GM19238 (cell line): ENCODE results near the gene HIVEP2.
"Not testable (repeated sequence)": the region's sequence is repeated elsewhere in the genome, so short reads cannot be mapped to it uniquely, and the experiment has no call there.

ENCODE experiments used
- DNase-seq: peaks from one replicate; pipeline ENCODE4 v3.0.0; 2011; ENCODE audit warnings: low spot score; ENCODE audit not compliant: insufficient read length

HIVEP2 gene, protein sequence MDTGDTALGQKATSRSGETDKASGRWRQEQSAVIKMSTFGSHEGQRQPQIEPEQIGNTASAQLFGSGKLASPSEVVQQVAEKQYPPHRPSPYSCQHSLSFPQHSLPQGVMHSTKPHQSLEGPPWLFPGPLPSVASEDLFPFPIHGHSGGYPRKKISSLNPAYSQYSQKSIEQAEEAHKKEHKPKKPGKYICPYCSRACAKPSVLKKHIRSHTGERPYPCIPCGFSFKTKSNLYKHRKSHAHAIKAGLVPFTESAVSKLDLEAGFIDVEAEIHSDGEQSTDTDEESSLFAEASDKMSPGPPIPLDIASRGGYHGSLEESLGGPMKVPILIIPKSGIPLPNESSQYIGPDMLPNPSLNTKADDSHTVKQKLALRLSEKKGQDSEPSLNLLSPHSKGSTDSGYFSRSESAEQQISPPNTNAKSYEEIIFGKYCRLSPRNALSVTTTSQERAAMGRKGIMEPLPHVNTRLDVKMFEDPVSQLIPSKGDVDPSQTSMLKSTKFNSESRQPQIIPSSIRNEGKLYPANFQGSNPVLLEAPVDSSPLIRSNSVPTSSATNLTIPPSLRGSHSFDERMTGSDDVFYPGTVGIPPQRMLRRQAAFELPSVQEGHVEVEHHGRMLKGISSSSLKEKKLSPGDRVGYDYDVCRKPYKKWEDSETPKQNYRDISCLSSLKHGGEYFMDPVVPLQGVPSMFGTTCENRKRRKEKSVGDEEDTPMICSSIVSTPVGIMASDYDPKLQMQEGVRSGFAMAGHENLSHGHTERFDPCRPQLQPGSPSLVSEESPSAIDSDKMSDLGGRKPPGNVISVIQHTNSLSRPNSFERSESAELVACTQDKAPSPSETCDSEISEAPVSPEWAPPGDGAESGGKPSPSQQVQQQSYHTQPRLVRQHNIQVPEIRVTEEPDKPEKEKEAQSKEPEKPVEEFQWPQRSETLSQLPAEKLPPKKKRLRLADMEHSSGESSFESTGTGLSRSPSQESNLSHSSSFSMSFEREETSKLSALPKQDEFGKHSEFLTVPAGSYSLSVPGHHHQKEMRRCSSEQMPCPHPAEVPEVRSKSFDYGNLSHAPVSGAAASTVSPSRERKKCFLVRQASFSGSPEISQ (N-terminal part only)

DNA sequence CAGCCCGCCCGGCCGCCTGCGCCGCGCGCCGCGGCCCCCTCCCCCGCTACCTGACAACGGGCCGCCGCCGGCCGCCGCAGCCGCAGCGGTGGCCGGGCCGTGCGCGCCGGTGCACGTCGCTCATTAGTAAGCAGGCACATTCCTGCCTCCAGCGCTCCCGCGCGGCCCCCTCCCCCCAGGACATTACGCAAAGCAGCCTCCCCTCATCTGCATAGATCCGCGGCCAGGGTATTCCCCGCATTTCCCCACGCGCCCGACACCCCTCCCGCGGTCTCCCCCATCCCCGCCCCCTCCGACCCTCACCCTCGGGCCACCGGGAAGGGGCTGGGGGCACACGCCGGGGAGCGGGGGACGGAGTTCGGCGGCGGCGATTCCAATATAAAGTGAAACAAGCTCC is at the start of gene HIVEP2:
TSS of gene HIVEP2 (minus strand) at position 128 of the 397 bp plus-strand sequence. CDS start 170,438 bp downstream, outside the sequence.
- DNase-seq, result peak; percentile 43

- no peak for DNase-seq
These were observed 49.0 kb upstream of the HIVEP2 start for GRCh38 chr6:142993977-142994376.

- DNase-seq, result no peak
These were observed 42.5 kb upstream of the HIVEP2 start for GRCh38 chr6:142987490-142987889.

GRCh38 chr6:142985281-142985680 is 40.3 kb upstream of the HIVEP2 start:
- DNase-seq, result no peak

GRCh38 chr6:142984386-142984785 is 39.4 kb upstream of the HIVEP2 start:
- DNase-seq, result no peak

DNA sequence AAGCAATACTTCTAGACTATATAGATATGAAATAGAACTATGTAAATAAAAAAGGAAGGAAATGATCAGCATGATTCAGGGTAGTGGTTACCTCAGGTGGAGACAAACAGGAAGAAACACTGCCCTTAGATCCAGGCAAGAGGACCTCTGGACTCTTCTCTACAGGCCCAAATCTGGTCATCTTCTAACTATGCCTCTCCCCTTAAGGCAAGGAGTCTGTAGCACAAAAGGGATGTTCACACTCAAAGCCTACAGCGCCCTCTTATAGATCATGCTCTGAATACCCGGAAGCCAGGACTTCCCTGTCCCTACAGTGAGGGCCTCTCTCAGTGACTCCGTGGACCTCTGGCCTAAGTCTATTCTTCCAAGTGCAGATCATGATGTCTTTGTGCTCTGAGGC is 30.4 kb upstream of the HIVEP2 start:
- DNase-seq, result no peak

- DNase-seq, result not testable (repeated sequence)
These were observed 26.0 kb upstream of the HIVEP2 start for GRCh38 chr6:142970941-142971340.

DNA sequence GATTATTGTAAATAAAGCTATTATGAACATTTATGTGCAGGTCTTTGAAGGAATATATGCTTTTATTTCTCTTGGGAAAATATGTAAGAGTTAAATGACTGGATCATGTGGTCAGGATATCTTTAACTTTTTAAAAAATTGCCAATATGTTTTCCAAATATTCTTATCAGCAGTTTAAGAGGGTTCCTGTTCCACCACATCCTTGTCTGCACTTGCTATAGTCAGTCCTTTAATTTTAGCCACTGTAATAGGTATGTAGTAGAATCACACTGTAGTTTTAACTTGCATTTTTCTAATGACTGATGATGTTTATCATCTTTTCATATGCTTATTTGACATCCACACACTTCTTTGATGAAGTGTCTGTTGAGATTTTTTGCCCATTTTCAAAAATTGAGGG is 23.6 kb upstream of the HIVEP2 start:
- no peak for DNase-seq

GRCh38 chr6:142966294-142966693 is 21.3 kb upstream of the HIVEP2 start:
- no peak for DNase-seq

DNA sequence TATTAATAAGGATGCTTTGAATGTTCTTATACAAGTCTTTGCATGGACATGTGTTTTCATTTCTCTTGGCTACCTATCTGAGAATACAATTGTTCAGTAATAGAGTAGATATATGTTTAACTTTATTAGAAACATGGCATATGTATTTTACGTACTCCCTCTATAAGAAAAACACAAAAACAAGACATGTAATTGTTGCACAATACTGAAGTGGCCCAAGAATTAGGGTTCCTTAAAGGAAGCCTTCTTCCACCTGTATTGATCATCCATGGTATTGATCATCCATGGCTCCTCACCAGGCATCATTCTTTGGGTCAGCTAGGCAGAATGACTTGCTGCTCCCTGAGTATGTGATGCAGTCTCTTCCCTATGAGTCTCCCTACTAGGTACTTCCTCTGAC is 20.2 kb upstream of the HIVEP2 start:
- DNase-seq, result no peak

- DNase-seq, result no peak
These were observed 15.1 kb upstream of the HIVEP2 start for GRCh38 chr6:142960098-142960497.

- DNase-seq, result no peak
These were observed 13.4 kb upstream of the HIVEP2 start for GRCh38 chr6:142958343-142958742.

DNA sequence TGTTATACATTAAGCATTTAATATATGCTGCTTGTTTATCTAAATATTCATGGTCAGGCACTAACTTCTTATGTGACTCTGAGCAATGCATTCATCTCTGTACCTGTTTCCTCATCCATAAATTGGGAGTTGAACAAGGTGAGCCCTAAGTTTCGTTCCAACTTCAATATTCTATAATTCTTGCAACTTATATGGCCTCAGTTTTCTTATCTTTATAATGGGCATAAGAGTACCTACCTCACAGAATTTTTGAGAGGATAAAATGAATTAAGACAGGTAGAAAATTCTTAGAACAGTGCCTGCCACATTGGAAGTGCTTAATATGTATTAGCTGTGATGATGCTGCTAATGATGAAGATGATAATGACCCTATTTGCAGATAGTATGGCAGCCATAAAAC is 11.8 kb upstream of the HIVEP2 start:
- no peak for DNase-seq

DNA sequence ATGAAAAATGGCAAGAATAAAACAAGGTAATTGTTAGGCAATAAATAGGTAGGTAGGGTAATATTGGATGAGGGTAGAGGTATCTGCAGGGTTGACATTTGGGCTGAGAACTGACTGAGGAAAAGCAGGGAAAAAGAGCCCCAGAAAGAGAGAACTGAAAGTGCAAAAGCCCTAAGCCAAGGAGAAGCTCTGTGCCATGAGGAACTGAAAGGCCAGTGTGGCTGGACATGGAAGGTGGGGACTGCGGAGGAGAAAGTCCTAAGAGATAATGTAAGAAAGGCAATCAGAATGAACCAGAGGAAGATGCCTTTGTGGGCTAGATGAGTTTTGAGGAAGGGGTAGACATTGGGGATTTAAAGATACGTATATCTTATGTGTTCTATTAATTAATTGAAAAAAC is 9.9 kb upstream of the HIVEP2 start:
- no peak for DNase-seq

GRCh38 chr6:142953373-142954273 is 8.6 kb upstream of the HIVEP2 start:
- no peak for DNase-seq

DNA sequence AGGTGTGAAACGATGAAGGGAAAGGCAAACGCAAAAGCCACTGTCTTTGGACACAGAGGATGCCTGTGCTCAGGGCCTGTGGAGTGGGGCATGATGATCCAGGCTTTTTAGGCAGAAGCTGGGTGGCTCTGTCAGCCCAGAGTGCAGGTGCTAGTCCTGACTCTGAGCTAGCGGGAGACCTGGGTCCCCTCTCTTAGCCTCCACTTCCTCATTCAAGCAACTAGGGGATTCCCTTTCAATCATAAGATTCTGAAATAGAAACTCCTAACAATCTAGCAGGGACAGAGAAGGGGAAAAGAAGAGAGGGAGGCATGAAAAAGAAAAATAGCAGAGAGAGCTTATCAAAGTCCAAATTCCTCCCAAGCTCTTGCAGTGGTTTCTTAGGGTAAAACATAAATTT is 7.6 kb upstream of the HIVEP2 start:
- peak; percentile 30 for DNase-seq

GRCh38 chr6:142950291-142950690 is 5.3 kb upstream of the HIVEP2 start:
- DNase-seq, result no peak

DNA sequence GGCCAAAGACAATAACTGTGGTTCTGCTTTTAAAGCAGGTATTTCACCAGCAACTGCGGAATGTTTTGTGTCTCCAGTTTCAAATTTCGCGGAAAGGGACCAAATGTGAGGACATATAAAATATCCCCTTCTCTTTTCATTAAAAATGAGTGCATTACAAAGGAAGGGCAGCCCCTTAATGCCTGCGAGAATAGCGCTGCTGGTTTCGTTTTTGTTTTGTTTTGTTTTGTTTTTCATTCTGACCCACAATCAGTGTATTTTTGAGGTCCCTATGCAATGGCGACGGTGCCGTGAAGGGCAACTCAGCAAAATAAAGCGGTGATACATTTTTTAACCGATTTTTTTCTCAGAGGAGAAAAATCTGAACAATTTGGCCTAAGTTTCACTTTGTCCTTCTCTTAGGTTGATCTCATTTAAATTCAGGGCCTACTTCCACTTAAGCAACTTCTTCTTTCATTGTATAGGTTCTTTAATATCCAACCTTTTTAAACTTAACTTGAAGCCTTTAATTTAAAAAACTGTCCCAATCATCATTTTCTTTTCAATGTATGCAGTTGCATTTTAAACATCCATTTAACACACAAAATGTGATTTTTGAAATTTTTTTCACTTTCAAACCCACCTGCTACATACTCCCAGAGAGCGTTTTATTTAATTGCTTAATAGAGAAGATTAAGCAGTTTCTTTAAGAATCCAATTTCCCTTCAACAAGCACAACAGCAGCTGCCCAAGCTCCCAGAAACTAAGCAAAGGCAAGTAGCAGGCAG is 2.9 kb upstream of the HIVEP2 start:
- peak; percentile 40 for DNase-seq

- peak; percentile 69 for DNase-seq
These were observed 2.1 kb upstream of the HIVEP2 start for GRCh38 chr6:142946924-142947713.
